Osteocyte (in vitro differentiated cells): Measurements from ENCODE around the gene COMMD10. TPM values are rescaled to one million over a fixed set of nuclear protein-coding genes. Genes with fewer than 3 reads are reported as not detected.

Experiments used
- DNase-seq: peaks from one replicate; pipeline ENCODE4 v3.0.0; 2021; ENCODE audit warnings: mixed read lengths; ENCODE audit not compliant: unreplicated experiment; ENCODE audit errors: extremely low spot score
- H3K27ac Mint-ChIP-seq: one replicate; pipeline ENCODE4 v1.8.0; 2021; ENCODE audit warnings: mild to moderate bottlenecking, mixed read lengths; ENCODE audit not compliant: unreplicated experiment
- H3K27me3 Mint-ChIP-seq: one replicate; pipeline ENCODE4 v1.8.0; 2021; ENCODE audit warnings: mixed read lengths; ENCODE audit not compliant: unreplicated experiment
- H3K36me3 Mint-ChIP-seq: one replicate; pipeline ENCODE4 v1.8.0; 2021; ENCODE audit warnings: mixed read lengths; ENCODE audit not compliant: unreplicated experiment
- H3K4me1 Mint-ChIP-seq: one replicate; pipeline ENCODE4 v1.8.0; 2021; ENCODE audit warnings: mixed read lengths; ENCODE audit not compliant: unreplicated experiment
- H3K4me3 Mint-ChIP-seq: one replicate; pipeline ENCODE4 v1.8.0; 2021; ENCODE audit warnings: mild to moderate bottlenecking, moderate library complexity, mixed read lengths; ENCODE audit not compliant: unreplicated experiment
- H3K9me3 Mint-ChIP-seq: one replicate; pipeline ENCODE4 v1.8.0; 2021; ENCODE audit warnings: mixed read lengths; ENCODE audit not compliant: unreplicated experiment
- total RNA-seq: library from RNA; stranded (reverse); gene quantifications from 2 replicates; pipeline ENCODE4 v1.2.1, GENCODE V29; 2021
- TF ChIP-seq, protein P1 (sequence below): fragments of 200-600 bp; sonication (generic); IDR thresholded peaks from 2 replicates; pipeline ENCODE4 v1.5.0; 2021; ENCODE audit warnings: antibody characterized with exemption, mild to moderate bottlenecking, moderate library complexity

COMMD10 gene
- total RNA-seq, 1 donor from 2014 or later: 21.2 TPM

DNA sequence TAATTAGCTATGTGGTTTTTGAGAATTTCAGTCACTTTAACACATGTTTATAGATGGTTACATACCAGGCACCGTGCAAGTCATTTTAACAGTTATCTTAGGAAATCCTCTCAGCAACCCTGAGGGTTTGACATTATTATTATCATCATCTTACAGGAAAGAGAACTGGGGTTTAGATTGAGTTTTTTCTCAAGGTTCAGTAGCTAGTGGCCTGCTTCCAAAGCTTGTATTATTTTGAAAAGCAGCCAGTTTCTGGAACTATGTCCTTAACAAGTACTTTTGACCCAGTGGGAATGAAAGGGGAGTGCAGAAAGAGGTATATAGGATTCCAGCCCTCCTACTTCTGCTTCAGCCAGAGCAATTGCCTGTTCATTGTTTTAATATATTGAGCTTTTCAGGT lies 157.5 kb downstream of the COMMD10 start:
- Mint-ChIP-seq H3K4me3 (no peak overlapping the region), H3K27me3 (no peaks in the 10 kb centered on the region), H3K4me1 (peaks cover 6% of the 10 kb centered on the region), H3K36me3 (peaks cover 6% of the 10 kb centered on the region), H3K27ac (peak overlapping the region; percentile 20), H3K9me3 (peaks cover 15% of the 10 kb centered on the region)
- no peak for DNase-seq
- TF ChIP-seq, protein P1, sequence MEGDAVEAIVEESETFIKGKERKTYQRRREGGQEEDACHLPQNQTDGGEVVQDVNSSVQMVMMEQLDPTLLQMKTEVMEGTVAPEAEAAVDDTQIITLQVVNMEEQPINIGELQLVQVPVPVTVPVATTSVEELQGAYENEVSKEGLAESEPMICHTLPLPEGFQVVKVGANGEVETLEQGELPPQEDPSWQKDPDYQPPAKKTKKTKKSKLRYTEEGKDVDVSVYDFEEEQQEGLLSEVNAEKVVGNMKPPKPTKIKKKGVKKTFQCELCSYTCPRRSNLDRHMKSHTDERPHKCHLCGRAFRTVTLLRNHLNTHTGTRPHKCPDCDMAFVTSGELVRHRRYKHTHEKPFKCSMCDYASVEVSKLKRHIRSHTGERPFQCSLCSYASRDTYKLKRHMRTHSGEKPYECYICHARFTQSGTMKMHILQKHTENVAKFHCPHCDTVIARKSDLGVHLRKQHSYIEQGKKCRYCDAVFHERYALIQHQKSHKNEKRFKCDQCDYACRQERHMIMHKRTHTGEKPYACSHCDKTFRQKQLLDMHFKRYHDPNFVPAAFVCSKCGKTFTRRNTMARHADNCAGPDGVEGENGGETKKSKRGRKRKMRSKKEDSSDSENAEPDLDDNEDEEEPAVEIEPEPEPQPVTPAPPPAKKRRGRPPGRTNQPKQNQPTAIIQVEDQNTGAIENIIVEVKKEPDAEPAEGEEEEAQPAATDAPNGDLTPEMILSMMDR: no peak

DNA sequence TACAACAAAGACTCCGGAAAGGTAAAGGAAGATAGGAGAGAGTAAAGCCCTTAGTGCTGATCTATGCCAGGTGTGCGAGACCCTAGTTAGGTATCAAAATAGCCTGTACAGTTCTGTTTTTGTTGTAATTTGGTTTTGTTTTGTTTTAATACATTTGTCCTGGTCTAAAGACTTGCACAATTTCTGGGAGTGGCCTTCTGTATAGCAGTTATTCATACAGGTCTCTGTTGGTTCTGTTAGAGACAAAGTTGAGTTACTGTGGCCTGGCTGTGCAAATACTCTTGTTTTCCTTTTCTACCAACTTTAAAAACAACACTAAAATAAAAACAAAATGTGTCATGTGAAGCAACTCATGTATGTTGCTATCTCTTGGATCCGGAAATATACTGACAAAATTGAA lies 163.6 kb downstream of the COMMD10 start:
- no peaks in the 10 kb centered on the region for H3K27me3 Mint-ChIP-seq
- TF ChIP-seq, protein P1: no peak
- DNase-seq: no peak
- H3K9me3 Mint-ChIP-seq: peaks cover 15% of the 10 kb centered on the region
- no peaks in the 10 kb centered on the region for H3K4me1 Mint-ChIP-seq
- no peak overlapping the region for H3K27ac Mint-ChIP-seq
- H3K4me3 Mint-ChIP-seq: no peak overlapping the region
- H3K36me3 Mint-ChIP-seq: peaks cover 6% of the 10 kb centered on the region

DNA sequence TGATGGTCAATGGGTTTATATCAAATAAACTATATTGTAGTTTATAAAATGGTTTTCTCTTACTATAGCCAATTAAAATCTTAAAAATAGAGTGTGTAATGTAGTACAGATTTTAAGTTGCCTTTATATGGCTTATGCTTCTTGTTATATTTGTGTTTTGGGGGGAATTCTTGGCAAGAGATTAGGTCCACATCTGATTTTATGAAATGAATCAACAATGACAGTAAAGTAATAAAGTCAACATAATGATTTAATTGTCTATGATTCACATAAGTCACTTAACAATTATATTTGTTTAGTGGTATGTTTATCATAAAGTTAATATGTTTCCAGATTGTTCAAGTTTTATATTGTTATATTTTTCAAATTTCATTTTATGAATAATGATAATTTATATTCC lies 164.8 kb downstream of the COMMD10 start:
- H3K27ac Mint-ChIP-seq: no peak overlapping the region
- H3K4me1 Mint-ChIP-seq: no peaks in the 10 kb centered on the region
- peaks cover 6% of the 10 kb centered on the region for H3K36me3 Mint-ChIP-seq
- no peak overlapping the region for H3K4me3 Mint-ChIP-seq
- TF ChIP-seq, protein P1: no peak
- DNase-seq: no peak
- peaks cover 15% of the 10 kb centered on the region for H3K9me3 Mint-ChIP-seq
- H3K27me3 Mint-ChIP-seq: no peaks in the 10 kb centered on the region

DNA sequence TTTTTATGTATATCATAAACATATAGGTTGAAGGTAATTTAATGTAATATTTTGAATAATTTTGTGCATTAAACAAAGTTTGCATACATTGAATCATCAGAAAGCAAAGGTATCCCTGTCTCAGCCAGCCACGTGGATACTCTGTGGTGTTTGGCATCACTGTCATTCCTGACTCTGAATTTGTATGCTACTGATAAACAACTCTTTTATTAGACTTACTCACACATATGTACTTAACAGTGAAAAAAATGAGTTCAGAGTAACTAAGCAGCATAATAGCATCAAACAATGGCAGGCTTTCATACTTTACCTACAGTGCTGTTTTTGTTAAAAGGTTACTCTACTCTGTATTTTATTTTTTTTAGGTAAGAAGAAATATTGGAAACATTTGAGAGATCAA lies 171.9 kb downstream of the COMMD10 start:
- TF ChIP-seq, protein P1: no peak
- Mint-ChIP-seq H3K9me3 (peaks cover 28% of the 10 kb centered on the region), H3K36me3 (peaks cover 3% of the 10 kb centered on the region)

DNA sequence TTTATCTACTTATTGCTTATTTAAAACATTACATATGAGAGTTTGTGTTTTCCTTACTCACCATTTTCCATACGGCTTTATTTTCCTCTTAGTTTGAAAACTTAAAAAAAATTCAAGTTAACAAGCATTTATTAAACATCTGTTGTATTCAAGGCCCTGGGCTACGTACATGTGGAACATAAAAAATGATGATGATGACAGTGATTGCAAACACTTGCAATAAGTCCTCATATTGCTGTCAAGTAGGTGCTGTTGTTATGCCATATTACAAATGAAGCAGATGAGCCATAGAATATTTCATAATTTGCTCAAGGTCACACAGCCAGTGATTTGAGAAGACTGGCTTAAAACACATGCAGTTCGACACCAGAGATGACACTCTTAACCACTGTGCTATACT lies 180.6 kb downstream of the COMMD10 start:
- no peaks in the 10 kb centered on the region for H3K9me3 Mint-ChIP-seq
- no peaks in the 10 kb centered on the region for H3K27me3 Mint-ChIP-seq
- H3K36me3 Mint-ChIP-seq: peaks cover 14% of the 10 kb centered on the region
- H3K4me1 Mint-ChIP-seq: no peaks in the 10 kb centered on the region
- TF ChIP-seq, protein P1: no peak
- H3K27ac Mint-ChIP-seq: no peak overlapping the region
- H3K4me3 Mint-ChIP-seq: no peak overlapping the region
- no peak for DNase-seq

More for the DNA sequence above, 171.9 kb downstream of the COMMD10 start:
- no peaks in the 10 kb centered on the region for H3K27me3 Mint-ChIP-seq
- no peak for DNase-seq
- no peak overlapping the region for H3K4me3 Mint-ChIP-seq
- H3K27ac Mint-ChIP-seq: no peak overlapping the region
- no peaks in the 10 kb centered on the region for H3K4me1 Mint-ChIP-seq
